GM20000 (cell line): ENCODE data around the gene SNRPA.
"Not testable (repeated sequence)": the region's sequence is repeated elsewhere in the genome, so short reads cannot be mapped to it uniquely, and the experiment has no call there.

Experiments used
- DNase-seq: peaks from one replicate; pipeline ENCODE4 v3.0.0; 2012; ENCODE audit warnings: low spot score
- CTCF ChIP-seq: IDR thresholded peaks from 2 replicates; pipeline ENCODE4 v1.5.1; 2012; ENCODE audit warnings: mild to moderate bottlenecking, control low read depth; ENCODE audit errors: extremely low read depth, missing control alignments

The SNRPA gene

GRCh38 chr19:40776932-40777644, 26.1 kb downstream of the SNRPA start:
- peak; percentile 86 for DNase-seq
- no peak for TF ChIP-seq CTCF

- TF ChIP-seq CTCF = no peak
- DNase-seq = no peak
Observed at GRCh38 chr19:40777645-40777936, 26.6 kb downstream of the SNRPA start.

GRCh38 chr19:40777937-40778705, 27.1 kb downstream of the SNRPA start, which contains the start of gene RAB4B:
Gene RAB4B, plus strand, starts transcription at chr19:40778247. Its CDS starts 129 bp downstream, at chr19:40778376.
- peak; percentile 94 for DNase-seq

GRCh38 chr19:40778706-40779284, 27.8 kb downstream of the SNRPA start:
- no peak for TF ChIP-seq CTCF
- DNase-seq = no peak

More at GRCh38 chr19:40777937-40778705, 27.1 kb downstream of the SNRPA start, which contains the start of gene RAB4B:
- TF ChIP-seq CTCF = no peak

GRCh38 chr19:40780582-40780981, 29.6 kb downstream of the SNRPA start:
- no peak for DNase-seq
- no peak for TF ChIP-seq CTCF

- no peak for TF ChIP-seq CTCF
- DNase-seq = no peak
Observed at GRCh38 chr19:40781140-40781539, 30.1 kb downstream of the SNRPA start.

GRCh38 chr19:40783711-40784110, 32.7 kb downstream of the SNRPA start:
- TF ChIP-seq CTCF = no peak
- DNase-seq = no peak

- DNase-seq = not testable (repeated sequence)
Observed at GRCh38 chr19:40784146-40784545, 33.1 kb downstream of the SNRPA start.
